GM21423 (cell line): ENCODE results near the gene MCCC2.
"Not testable (repeated sequence)": the region's sequence is repeated elsewhere in the genome, so short reads cannot be mapped to it uniquely, and the experiment has no call there.

Experiments used
- ATAC-seq: cut with Tn5 transposase; IDR thresholded peaks from one replicate; pipeline ENCODE4 v1.9.1; 2021; ENCODE audit warnings: mild to moderate bottlenecking, moderate library complexity; ENCODE audit not compliant: unreplicated experiment

The MCCC2 gene

GRCh38 chr5:71596169-71596568 is 9.0 kb downstream of the MCCC2 start:
- no peak for ATAC-seq

- no peak for ATAC-seq
Observed at GRCh38 chr5:71597001-71597400, 9.9 kb downstream of the MCCC2 start.

- no peak for ATAC-seq
Observed at GRCh38 chr5:71600783-71601182, 13.6 kb downstream of the MCCC2 start.

- peak; percentile 84 for ATAC-seq
Observed at GRCh38 chr5:71601222-71602026, 14.3 kb downstream of the MCCC2 start.

GRCh38 chr5:71609916-71610315 is 22.8 kb downstream of the MCCC2 start:
- not testable (repeated sequence) for ATAC-seq

- no peak for ATAC-seq
Observed at GRCh38 chr5:71615809-71616208, 28.7 kb downstream of the MCCC2 start.

- ATAC-seq, result no peak
Observed at GRCh38 chr5:71620630-71621029, 33.5 kb downstream of the MCCC2 start.

GRCh38 chr5:71621268-71621667 is 34.1 kb downstream of the MCCC2 start:
- ATAC-seq, result no peak

- ATAC-seq, result no peak
Observed at GRCh38 chr5:71621741-71622140, 34.6 kb downstream of the MCCC2 start.

- ATAC-seq, result no peak
Observed at GRCh38 chr5:71623221-71623794, 36.2 kb downstream of the MCCC2 start.

GRCh38 chr5:71629950-71630349 is 42.8 kb downstream of the MCCC2 start:
- no peak for ATAC-seq

GRCh38 chr5:71631070-71631469 is 43.9 kb downstream of the MCCC2 start:
- no peak for ATAC-seq

GRCh38 chr5:71632168-71632567 is 45.0 kb downstream of the MCCC2 start:
- ATAC-seq, result no peak

GRCh38 chr5:71633255-71634155 is 46.4 kb downstream of the MCCC2 start:
- ATAC-seq, result no peak

GRCh38 chr5:71637133-71637532 is 50.0 kb downstream of the MCCC2 start:
- no peak for ATAC-seq

- no peak for ATAC-seq
Observed at GRCh38 chr5:71640408-71640807, 53.3 kb downstream of the MCCC2 start.

- no peak for ATAC-seq
Observed at GRCh38 chr5:71645030-71645429, 57.9 kb downstream of the MCCC2 start.

GRCh38 chr5:71650940-71651339 is 63.8 kb downstream of the MCCC2 start:
- ATAC-seq, result not testable (repeated sequence)

- no peak for ATAC-seq
Observed at GRCh38 chr5:71651579-71651978, 64.4 kb downstream of the MCCC2 start.

- no peak for ATAC-seq
Observed at GRCh38 chr5:71652349-71652748, 65.2 kb downstream of the MCCC2 start.

GRCh38 chr5:71652803-71653543 is 65.8 kb downstream of the MCCC2 start:
- ATAC-seq, result no peak
